HG03159 (cell line): ENCODE data around the gene PRTFDC1.
"Not testable (repeated sequence)": the region's sequence is repeated elsewhere in the genome, so short reads cannot be mapped to it uniquely, and the experiment has no call there.

ENCODE experiments used
- ATAC-seq: cut with Tn5 transposase; IDR thresholded peaks from one replicate; pipeline ENCODE4 v1.9.1; 2021; ENCODE audit warnings: mild to moderate bottlenecking, moderate library complexity; ENCODE audit not compliant: unreplicated experiment

PRTFDC1 gene

GRCh38 chr10:24935504-24936292 lies 16.7 kb downstream of the PRTFDC1 start:
- ATAC-seq: no peak

- ATAC-seq: no peak
These were observed 21.2 kb downstream of the PRTFDC1 start for GRCh38 chr10:24931236-24931635.

GRCh38 chr10:24930427-24930826 lies 22.0 kb downstream of the PRTFDC1 start:
- ATAC-seq: peak; percentile 63

GRCh38 chr10:24929904-24930303 lies 22.5 kb downstream of the PRTFDC1 start:
- no peak for ATAC-seq

GRCh38 chr10:24929056-24929544 lies 23.3 kb downstream of the PRTFDC1 start:
- no peak for ATAC-seq

- ATAC-seq: no peak
These were observed 24.2 kb downstream of the PRTFDC1 start for GRCh38 chr10:24928163-24928562.

GRCh38 chr10:24926557-24926956 lies 25.8 kb downstream of the PRTFDC1 start:
- no peak for ATAC-seq

- ATAC-seq: no peak
These were observed 26.6 kb downstream of the PRTFDC1 start for GRCh38 chr10:24925799-24926198.

- ATAC-seq: not testable (repeated sequence)
These were observed 27.9 kb downstream of the PRTFDC1 start for GRCh38 chr10:24924483-24924882.

GRCh38 chr10:24922222-24922868 lies 30.1 kb downstream of the PRTFDC1 start:
- ATAC-seq: not testable (repeated sequence)

GRCh38 chr10:24920907-24921881 lies 31.2 kb downstream of the PRTFDC1 start:
- no peak for ATAC-seq

GRCh38 chr10:24920192-24920591 lies 32.2 kb downstream of the PRTFDC1 start:
- not testable (repeated sequence) for ATAC-seq

GRCh38 chr10:24919629-24920028 lies 32.8 kb downstream of the PRTFDC1 start:
- not testable (repeated sequence) for ATAC-seq

GRCh38 chr10:24917979-24918378 lies 34.4 kb downstream of the PRTFDC1 start:
- no peak for ATAC-seq

- no peak for ATAC-seq
These were observed 34.9 kb downstream of the PRTFDC1 start for GRCh38 chr10:24917493-24917892.

- no peak for ATAC-seq
These were observed 36.0 kb downstream of the PRTFDC1 start for GRCh38 chr10:24916365-24916764.

GRCh38 chr10:24915304-24915703 lies 37.1 kb downstream of the PRTFDC1 start:
- ATAC-seq: no peak

GRCh38 chr10:24914148-24914547 lies 38.3 kb downstream of the PRTFDC1 start:
- ATAC-seq: no peak

GRCh38 chr10:24912215-24912614 lies 40.2 kb downstream of the PRTFDC1 start:
- no peak for ATAC-seq

GRCh38 chr10:24911029-24911428 lies 41.4 kb downstream of the PRTFDC1 start:
- ATAC-seq: no peak

GRCh38 chr10:24910574-24910973 lies 41.8 kb downstream of the PRTFDC1 start:
- ATAC-seq: no peak
